NT2/D1 (cell line): ENCODE data around the gene NSDHL.

Experiments used
- SUZ12 ChIP-seq: IDR thresholded peaks from 2 replicates; pipeline ENCODE4 v1.6.1; 2011; ENCODE audit not compliant: insufficient read length, insufficient read depth; ENCODE audit errors: extremely low read depth
- YY1 ChIP-seq: IDR thresholded peaks from 2 replicates; pipeline ENCODE4 v1.6.1; 2011; ENCODE audit not compliant: insufficient read length, insufficient read depth
- ZNF274 ChIP-seq: IDR thresholded peaks from 2 replicates; pipeline ENCODE4 v1.6.1; 2011; ENCODE audit warnings: mild to moderate bottlenecking, low read depth, low read length

DNA sequence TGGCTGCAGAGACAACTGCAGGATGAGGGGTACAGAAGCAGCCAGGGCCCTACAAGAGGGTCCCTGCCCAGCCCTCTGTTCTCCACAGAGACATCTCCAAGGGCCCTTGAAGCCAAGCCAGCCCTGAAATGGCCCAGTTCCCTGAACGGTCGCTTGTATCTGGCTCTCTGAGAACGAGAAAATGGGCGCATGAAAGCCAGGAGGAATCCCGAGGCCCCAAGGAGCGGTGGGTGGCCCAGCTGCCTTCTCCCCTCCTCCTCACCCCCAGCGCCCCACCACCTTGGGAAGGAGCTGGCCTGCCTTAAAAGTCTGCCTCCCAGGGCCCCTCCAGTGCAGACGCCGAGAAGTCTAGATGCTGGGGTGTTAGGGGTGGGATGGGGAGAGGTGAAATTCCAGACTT lies 72.7 kb downstream of the NSDHL start:
- TF ChIP-seq ZNF274 (no peak), SUZ12 (no peak), YY1 (no peak)
